CD4-positive, alpha-beta T cell treated with Interferon gamma for 1 hour (primary cell): ENCODE data around the gene GLP1R.

ENCODE experiments used
- DNase-seq: peaks from one replicate; pipeline ENCODE4 v3.0.0-alpha.2; 2020

GLP1R gene

DNA sequence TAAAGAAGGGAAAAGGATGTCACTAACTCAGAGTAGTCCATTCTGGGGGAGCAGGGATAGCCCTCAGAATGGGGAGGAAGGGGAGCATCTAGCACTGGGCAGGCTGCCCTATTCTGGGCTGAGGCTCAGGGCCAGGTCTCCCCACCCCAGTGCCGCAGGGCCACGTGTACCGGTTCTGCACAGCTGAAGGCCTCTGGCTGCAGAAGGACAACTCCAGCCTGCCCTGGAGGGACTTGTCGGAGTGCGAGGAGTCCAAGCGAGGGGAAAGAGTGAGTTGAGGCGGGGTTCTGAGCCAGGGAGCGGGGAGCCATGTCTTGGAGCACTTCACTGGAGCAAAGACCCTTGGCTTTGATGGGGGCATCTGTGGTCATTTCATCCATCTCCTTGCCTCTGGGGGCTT lies 17.0 kb downstream of the GLP1R start:
- no peak for DNase-seq

DNA sequence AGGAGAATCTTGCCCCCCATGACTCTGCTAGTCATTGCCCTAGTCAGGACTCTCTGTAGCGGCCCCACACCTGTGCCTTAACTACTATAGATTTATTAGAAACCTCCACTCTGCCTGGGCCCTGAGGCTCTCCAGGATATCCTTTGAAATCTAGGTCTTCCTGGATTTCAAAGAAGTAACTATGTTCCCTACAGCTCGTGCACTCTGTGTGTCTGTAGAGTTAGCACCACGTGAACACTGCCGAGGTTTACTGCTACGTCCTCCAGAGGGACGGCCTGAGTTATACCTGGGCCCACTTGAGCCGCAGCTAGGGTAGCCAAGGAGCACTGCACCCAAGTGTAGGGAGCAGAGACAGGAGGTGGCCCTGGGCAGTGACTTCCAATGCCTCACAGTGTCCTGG lies 19.8 kb downstream of the GLP1R start:
- no peak for DNase-seq

DNA sequence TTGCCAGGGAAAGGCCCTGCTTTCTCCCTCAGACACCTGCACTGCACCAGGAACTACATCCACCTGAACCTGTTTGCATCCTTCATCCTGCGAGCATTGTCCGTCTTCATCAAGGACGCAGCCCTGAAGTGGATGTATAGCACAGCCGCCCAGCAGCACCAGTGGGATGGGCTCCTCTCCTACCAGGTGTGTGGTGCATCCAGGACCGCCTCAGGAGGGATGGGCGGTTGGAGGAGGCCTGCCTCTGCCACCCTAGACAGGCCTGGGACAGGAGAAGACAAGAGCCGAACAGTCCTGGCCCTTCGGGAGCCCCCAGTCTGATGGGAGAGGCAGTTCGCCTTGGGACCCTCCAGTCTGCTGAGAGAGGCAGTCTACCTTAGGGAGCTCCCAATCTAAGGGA lies 24.2 kb downstream of the GLP1R start:
- no peak for DNase-seq

DNA sequence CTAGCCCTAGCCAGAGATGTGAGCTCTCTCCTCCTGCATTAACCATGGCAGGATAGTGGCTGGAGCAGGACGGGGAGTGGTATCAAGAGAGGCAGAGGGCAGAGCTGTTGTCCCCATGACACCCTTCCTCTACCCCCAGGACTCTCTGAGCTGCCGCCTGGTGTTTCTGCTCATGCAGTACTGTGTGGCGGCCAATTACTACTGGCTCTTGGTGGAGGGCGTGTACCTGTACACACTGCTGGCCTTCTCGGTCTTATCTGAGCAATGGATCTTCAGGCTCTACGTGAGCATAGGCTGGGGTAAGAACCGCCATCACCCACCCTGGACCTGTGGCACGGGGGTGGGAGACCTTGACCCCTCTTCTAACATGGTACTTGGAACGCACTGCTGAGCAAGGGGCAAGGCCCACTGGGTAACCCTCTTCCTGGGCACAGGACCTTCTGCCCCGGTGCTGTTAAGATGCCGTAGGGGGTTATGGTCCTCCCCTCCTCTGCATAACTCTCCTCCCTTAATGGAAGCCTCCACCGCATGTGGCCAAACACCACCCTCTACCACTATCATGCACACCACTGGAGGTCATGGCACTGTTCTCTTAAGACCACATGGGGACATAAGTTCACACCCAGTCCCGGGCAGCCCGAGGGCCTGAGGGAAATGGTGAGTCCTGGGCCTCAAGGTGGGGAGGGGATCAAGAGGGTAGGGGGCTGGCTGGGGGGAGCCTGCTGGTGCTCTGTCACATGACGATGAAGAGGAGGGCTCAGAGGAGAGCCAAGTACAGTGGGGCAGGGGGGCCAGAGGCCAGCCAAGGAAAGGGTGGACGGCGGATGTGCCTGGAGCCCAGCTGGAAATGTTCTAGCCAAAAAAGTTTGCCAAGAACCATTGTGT lies 25.1 kb downstream of the GLP1R start:
- DNase-seq = no peak

DNA sequence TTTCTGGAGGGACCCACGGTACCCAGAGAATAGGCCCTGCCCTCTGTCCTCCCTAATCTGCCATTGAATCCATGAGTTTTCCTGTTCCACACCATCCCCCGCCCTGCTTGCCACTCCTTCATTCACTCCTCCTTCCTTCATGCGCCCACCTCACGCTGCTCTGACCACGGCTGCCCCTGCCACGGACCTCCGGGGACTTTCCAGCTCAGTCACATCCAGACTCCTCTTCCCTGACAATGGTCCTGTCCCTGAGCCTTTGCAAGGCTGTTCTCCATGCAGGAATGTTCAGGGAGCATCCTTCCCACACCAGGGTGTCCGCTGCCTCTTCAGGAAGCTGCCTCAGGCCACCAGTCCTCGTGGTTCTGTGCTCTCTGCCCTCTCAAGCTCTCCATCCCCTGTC lies 25.9 kb downstream of the GLP1R start:
- no peak for DNase-seq

DNA sequence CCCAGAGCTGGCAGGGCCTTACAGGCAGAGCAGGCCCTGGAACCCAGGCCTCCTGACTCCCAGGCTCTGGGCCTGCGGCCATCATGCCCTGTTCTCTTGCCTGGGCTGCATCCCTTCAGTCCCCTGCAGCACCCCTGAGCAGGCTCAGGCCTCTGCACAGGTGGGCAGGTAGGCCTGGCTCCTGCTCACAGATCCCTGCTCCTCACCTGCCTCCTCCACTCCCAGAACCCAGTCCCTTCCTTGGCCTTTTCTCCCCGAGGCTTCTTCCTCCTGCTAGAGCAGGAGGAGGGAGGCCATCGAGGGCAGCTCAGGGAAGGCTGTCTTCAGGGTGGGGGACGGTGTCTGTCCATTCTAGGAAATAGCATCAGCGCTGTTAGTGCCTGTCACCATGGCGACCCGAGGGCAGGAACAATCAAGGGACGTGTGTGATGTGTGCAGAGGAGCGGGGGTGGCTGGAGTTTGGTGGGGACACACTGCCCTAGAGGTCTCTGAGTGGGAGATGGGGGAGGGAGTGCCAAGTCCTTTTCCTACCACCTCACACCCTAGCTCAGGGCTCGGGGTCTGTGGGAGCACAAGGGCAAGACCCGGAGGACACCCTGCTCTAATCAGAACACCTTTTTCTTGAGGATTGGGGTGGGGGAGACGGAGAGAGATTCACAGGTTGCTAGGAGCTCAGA lies 26.6 kb downstream of the GLP1R start:
- DNase-seq = no peak

DNA sequence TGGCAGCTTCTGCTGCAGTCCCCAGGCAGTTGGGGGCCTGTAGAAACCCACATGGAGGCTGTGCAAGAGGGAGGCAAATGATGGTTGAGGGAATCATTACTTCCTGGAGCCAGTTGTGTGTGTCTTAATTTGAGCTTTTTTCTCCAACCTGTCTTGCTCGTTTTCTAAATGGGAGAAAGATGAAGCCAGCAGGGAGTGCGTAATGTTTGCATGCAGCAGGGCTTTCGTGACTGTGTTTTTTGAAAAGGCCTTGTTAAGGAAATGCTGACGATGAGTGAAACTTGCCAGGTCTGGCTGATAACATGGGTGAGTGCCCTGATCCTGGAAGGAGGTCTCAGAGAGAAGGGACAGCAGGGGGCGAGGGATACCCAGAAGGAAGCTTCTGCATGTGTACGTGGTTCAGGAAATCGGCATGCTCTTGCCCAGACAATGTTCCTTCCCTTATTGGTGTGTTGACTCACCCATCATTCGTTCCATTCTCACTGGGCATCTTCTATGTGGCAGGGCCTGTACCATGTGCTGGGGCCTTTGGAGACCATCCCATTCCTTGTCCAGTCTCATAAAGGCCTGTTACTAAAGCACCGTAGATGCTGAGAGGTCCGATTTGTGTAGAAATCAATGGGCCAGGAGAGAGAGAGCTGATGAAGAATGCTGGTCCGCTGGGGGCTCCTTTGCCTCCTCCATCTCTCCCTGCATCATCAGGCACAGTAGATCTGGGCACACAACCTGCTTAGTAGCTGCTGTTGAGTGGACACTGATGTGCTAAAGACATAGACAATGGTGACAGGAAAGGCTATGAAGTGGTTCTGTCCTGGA lies 27.4 kb downstream of the GLP1R start:
- DNase-seq = no peak

DNA sequence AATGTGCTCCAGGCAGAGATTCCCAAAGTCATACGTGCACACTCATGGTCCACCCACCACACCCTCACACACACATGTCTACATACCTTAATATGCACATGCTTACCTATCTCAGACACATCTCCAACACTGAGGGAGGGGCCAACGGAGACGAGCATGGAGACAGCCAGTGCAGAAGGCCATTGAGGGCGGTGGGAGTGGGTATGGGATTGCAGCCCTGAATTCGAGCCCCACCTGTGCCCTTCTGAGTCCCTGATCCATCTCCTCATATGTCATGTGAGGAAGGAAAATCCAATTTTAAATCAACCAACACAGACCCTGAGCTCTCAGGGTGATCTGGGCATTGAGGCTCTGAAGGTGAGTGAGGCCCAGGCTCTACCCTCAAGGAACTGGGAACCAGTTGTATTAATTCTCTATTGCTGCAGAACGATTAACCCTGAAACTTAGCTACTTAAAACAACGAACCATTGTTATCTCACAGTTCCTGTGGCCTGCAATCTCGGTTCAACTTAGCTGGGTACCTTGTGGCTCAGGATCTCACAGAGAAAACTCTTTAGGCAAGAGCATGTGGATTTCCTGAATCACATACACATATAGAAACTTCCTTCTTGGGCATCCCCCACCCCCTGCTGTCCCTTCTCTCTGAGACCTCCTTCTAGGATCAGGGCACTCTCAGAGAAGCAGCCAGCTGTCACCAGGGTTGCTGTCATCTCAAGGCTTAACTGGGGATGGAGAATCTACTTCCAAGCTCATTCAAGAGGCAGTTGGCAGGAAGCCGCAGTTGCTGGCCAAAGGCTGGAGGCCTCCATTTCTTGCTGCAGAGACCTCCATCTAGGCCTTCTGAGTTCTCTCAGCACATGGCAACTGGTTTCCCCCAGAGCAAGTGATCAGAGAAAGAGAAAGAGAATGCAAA lies 28.3 kb downstream of the GLP1R start:
- no peak for DNase-seq

DNA sequence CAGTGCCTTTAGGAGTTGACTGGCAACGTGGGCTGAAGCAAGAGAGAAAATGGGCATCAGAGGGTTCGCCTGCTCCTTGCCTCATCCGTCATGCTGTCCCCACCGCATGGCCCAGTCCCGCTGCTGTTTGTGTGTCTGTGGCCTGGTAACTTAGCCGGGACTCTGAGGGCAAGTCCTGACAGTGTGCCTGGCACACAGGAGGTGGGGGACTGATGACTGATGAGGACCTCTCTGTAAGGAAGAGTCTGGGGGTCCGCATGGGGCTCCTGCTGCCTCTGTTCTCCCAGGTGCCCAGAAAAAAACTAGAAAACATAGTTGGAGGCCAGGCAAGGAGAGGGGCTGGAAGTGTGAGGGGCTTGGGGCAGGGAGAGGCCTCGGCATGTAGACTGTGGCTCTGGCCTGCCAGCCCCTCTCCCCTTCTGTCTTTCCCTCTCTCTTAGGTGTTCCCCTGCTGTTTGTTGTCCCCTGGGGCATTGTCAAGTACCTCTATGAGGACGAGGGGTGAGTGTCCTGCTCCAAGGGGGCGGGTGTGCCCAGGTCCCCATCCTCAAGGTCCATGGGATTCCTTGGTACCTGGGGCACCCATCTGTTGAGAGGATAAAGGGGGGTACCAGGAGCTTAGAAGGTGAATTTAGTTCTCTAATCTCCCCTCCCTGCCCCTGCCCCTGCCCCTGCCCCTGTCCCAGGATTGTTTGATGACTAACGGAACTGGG lies 29.5 kb downstream of the GLP1R start:
- DNase-seq = no peak

DNA sequence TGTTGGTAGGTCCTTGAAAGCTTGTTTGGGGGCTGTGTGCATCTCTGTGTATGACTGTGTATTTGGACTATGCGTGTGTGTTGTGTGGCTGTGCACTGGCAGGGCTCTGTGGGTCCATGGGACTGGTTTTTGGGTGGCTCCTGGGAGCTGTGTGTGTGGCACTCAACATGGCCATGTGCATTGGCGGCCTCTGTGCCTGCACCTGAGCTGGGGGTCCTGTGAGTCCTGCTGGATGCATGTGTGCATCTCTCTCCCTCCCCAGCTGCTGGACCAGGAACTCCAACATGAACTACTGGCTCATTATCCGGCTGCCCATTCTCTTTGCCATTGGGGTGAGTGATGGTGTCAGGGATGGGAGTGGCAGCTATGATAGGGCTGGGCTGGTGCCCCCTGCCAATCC lies 30.1 kb downstream of the GLP1R start:
- no peak for DNase-seq

DNA sequence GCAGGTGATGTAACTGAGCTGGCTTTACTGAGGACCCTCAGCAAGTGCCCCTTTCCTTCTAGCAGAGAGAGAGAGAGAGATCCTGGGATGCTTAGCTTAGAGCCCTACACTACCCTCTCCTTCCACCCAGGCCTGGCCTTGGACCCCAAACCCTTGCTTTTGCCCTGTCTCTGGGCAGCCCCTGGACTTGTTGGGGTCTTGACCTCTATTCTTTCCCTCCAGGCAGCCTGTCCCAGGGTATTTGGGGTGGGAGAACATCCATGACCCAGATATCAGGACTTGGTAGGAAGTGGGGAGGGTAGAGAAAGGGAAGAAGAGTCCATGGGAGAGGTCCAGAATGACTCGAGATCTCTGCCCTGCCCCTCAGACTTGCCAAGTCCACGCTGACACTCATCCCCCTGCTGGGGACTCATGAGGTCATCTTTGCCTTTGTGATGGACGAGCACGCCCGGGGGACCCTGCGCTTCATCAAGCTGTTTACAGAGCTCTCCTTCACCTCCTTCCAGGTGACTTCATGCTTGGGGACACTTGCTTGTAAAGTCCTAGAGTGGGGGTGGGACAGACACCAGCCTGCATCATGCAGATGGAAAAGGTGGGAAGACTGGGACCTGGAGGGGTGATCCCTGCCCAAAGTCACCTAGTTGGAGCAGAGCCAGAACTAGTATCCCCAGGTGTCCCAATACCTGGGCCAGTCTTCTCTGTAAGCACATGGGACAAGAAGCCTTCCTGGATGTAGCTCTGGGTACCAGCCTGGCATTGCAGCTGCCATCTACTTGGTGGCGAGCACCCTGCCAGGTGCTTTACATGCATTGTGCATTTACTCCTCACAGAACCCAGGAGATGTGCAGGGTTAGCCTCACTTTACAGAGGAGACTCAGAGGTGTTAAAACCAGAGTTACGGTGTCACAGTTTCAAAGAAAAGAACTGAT lies 30.9 kb downstream of the GLP1R start:
- DNase-seq = no peak

DNA sequence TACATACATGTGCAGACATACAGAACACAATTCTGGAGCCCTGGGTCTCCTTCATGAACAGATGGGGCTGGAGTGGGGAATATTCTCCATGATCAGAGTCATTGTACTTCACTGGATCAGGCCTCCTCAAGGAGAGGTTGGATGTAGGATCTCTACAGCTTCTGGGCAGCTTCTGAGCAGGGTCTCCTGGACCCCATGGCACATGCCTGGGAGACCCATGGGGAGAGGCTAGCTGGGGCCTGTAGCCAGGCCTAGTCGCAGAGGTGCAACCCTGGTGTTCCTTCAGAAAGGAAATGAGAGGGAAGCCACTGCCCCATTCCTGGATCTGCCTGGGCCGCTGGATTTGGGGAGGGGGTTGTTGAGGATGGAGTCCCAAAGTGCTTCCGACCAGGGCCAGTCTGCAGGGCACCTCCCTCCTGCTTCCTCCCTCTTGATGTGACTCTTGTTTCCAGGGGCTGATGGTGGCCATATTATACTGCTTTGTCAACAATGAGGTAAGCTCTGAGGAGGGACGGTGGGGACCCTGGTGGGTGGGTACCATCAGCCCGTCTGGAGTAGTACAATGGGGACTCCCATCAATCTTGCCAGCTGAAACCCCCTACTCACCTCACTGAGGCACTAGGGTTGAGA lies 31.8 kb downstream of the GLP1R start:
- DNase-seq = no peak

DNA sequence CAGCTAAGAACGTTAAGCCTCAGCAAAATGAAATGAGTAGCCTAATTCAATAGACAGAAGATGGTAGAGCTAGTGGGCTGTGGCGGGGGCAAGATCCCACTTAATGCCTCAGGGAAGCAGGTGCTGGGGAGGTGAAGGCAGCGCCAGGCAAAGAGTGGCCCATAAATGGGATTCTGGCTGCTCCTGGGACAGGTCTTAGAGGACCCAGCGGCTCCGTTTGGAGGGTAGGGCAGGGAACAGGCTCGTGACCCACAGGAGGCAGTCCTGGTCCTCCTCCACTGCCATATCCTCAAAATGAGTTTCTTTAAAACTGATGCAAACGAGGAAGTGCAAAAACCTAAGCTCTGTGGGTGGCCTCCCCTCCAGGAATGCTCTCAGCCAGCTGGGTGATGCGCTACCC lies 33.7 kb downstream of the GLP1R start:
- DNase-seq = no peak

DNA sequence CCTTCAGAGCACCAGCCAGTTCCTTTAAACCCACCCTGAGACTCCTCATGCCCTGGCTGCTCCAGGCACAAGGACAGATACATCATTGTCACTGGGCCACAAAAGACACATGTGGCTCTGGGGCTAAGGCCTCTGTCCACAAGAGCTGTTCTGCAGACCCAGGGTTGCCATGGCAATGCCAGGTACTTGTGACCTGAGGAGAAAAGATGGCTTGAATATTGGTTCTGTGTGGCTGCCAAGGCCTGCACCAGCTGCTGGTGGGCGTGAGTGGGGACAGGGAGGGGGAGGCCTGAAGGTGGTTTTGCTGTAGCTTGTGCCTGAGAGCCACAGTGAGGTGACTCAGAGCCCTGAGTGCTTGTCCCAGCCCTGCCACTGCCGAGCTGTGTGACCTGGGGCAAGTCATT lies 34.7 kb downstream of the GLP1R start:
- DNase-seq = no peak

DNA sequence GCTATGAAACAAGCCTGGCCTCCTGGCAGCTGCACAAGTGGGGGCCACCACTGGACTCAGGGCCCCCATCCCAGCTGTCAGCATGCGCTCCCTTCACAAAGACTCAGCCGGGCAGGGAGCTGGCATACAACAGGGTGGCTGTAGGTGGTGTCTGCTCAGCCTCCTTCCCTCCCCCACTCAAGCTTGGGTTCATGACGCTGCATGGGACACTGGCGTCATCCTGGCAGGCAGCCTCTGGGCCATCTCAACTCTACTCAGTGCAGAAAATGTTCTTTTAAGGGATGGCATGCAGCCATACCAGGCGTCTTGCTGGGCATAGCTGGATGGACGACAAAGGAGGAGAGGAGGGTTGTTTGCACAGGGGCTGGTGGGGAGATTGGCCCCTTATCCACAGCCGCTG lies 35.9 kb downstream of the GLP1R start:
- no peak for DNase-seq

DNA sequence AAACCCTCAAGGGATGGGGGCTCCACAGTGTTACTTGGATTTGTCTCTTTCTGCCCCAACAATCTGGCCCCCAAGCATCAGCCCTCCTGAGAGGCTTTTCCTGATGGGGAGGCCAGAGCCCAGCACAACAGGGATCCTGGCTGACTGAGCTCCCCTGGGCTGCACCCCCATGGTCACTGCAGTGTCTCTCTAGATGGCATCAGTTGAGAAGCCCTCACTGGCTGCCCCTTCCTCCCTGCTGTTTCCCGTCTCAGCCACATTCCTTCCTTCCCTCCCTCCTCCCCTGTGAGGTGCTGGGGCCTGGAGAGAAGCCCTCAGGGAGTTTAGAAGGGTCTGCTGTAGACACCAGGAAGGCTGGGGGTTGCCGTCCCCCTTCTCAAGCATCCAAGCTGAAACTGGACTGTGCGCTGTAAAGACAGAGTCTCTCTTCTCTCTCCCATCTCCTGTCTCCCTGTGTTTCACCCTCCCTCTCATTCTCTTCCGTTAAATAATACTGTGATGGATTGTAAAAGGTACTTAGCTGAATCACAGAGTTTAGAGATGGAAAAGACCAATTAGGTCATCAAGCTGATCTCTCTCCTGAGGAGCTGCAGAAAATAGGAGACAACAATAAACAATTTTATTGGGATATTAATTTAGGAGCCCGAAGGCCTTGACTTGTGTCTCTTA lies 36.7 kb downstream of the GLP1R start:
- no peak for DNase-seq

DNA sequence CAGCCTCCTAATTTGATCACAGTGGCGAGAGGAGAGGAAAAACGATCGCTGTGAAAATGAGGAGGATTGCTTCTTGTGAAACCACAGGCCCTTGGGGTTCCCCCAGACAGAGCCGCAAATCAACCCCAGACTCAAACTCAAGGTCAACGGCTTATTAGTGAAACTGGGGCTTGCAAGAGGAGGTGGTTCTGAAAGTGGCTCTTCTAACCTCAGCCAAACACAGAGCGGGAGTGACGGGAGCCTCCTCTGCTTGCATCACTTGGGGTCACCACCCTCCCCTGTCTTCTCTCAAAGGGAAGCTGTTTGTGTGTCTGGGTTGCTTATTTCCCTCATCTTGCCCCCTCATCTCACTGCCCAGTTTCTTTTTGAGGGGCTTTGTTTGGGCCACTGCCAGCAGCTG lies 37.7 kb downstream of the GLP1R start:
- no peak for DNase-seq

DNA sequence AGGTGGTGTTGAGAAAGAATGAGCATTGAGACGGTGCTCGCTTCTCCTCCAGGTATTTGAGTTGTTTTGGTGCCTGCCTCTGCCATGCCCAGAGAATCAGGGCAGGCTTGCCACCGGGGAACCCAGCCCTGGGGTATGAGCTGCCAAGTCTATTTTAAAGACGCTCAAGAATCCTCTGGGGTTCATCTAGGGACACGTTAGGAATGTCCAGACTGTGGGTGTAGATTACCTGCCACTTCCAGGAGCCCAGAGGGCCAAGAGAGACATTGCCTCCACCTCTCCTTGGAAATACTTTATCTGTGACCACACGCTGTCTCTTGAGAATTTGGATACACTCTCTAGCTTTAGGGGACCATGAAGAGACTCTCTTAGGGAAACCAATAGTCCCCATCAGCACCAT lies 38.1 kb downstream of the GLP1R start:
- no peak for DNase-seq

DNA sequence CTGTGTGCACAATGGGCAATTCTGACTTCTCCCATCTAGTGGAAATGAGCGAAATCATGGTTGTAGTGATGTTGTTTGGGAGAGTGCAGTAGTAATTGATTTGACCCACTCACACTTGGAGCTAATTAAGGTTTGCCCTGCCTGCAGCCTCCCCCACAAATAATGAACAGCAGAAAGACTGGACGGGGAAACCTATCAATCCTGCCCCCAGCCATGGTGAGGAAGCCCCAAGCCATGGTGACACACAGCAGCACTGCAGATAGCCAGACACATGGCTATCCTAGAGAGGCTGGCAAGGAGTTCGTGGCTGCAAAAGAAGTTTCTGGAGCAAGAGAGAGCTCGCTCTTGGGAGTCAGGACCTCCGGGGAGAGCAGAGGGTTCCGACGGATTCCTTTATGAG lies 38.6 kb downstream of the GLP1R start:
- no peak for DNase-seq

DNA sequence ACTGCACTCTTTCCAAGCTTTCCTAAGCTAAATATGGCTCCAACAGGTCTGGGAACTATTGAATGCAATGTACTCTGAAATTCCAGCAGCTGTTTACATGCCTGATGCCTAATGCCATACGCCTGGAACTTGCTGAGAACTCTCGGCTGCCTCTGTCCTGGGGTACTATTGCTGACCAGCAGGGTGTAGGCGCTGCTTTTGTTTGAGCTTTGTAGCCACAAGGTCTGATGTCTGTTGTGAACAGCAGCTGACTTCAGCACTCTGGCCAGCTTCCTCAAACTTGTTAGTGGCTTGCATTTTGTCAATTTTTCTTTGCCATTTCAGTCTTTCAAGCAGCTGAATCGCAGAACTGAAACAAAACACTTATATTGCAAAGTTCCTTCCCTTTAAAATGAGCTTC lies 39.8 kb downstream of the GLP1R start:
- no peak for DNase-seq
